Spleen (tissue), 11 donors: ENCODE data around the gene PCID2. TPM values are rescaled to one million over a fixed set of nuclear protein-coding genes. Genes with fewer than 3 reads are reported as not detected.
A peak's percentile ranks its signal among the peaks of the same experiment; 100 is the strongest.

ENCODE experiments used
- DNase-seq: peaks from one replicate; pipeline ENCODE4 v3.0.0-alpha.2; 2020
- H3K27ac ChIP-seq, 8 donors: fragments of 200-600 bp; sonication (generic) in 7 of 8; 1 replicate in 4 of 8; 2 replicates in 4 of 8; pipeline versions ENCODE4 v1.5.0 to v1.8.0; 2016 to 2021; ENCODE audit warnings: inconsistent platforms in 4 of 8, mild to moderate bottlenecking in 4 of 8, moderate library complexity in 1 of 8
- H3K27me3 ChIP-seq, 7 donors: fragments of 200-600 bp; sonication (generic) in 6 of 7; replicated peaks in 1 of 7; 1 replicate in 4 of 7; 2 replicates in 3 of 7; pipeline versions ENCODE4 v1.5.0 to v1.8.0; 2016 to 2021; ENCODE audit warnings: inconsistent platforms in 3 of 7, mild to moderate bottlenecking in 1 of 7
- H3K36me3 ChIP-seq, 6 donors: fragments of 200-600 bp; sonication (generic) in 5 of 6; 1 replicate in 4 of 6; 2 replicates in 2 of 6; pipeline versions ENCODE4 v1.5.0 to v1.8.0; 2016 to 2021; ENCODE audit warnings: inconsistent platforms in 2 of 6
- H3K4me1 ChIP-seq, 6 donors: fragments of 200-600 bp; sonication (generic) in 5 of 6; 1 replicate in 3 of 6; 2 replicates in 3 of 6; pipeline versions ENCODE4 v1.5.0 to v1.8.0; 2016 to 2021; ENCODE audit warnings: inconsistent platforms in 3 of 6
- H3K4me3 ChIP-seq, 8 donors: fragments of 200-600 bp; sonication (generic) in 7 of 8; 1 replicate in 4 of 8; 2 replicates in 4 of 8; pipeline versions ENCODE4 v1.5.0 to v1.8.0; 2016 to 2021; ENCODE audit warnings: inconsistent platforms in 4 of 8, mild to moderate bottlenecking in 4 of 8, moderate library complexity in 2 of 8
- H3K9me3 ChIP-seq, 8 donors: fragments of 200-600 bp; sonication (generic) in 7 of 8; 1 replicate in 4 of 8; 2 replicates in 4 of 8; pipeline versions ENCODE4 v1.5.0 to v1.8.0; 2016 to 2021; ENCODE audit warnings: inconsistent platforms in 4 of 8
- CTCF ChIP-seq, 11 experiments: fragments of 200-600 bp in 7 of 11; fragments of 450-650 bp in 4 of 11; sonication (generic) in 4 of 11; IDR thresholded peaks in 8 of 11; conservative IDR thresholded peaks in 3 of 11; 1 replicate in 7 of 11; 2 replicates in 4 of 11; pipeline versions ENCODE4 v1.4.0 to v1.8.0; 2016 to 2021; ENCODE audit warnings: antibody characterized with exemption in 11 of 11, inconsistent platforms in 4 of 11, mild to moderate bottlenecking in 1 of 11
- POLR2A ChIP-seq, 3 donors: fragments of 450-650 bp; IDR thresholded peaks; one replicate each; pipeline ENCODE4 v1.5.1; 2017; ENCODE audit warnings: antibody characterized with exemption in 3 of 3, mild to moderate bottlenecking in 1 of 3
- POLR2AphosphoS5 ChIP-seq, 3 donors: sonication (generic); formaldehyde crosslinking; IDR thresholded peaks; one replicate each; pipeline ENCODE4 v1.5.1; 2017; ENCODE audit warnings: antibody characterized with exemption in 3 of 3
- WGBS, 5 donors: extraction: QIAGEN DNeasy Blood & Tissue Kit in 3 of 5; methylation state at CpG; one replicate each; pipeline versions ENCODE4 v1.1.5 to v1.1.7; 2013 to 2018; 5-methylcytosine and 5-hydroxymethylcytosine counted together
- intact Hi-C: fragments of 100-400 bp; cut with DNase I; formaldehyde crosslinking; loops from one replicate; pipeline ENCODE4 v1.15.0; 2023; ENCODE audit warnings: low total_unique reads
- polyA plus RNA-seq, 3 donors: library from polyadenylated mRNA; stranded (reverse); fragments of 200-250 nt; gene quantifications; one replicate each; pipeline ENCODE4 v1.2.1, GENCODE V29; 2013
- small RNA-seq, 4 donors: library from RNA; depleted of rRNA; stranded (forward); fragments of <200 nt; gene quantifications; one replicate each; pipeline ENCODE3, GENCODE V24; 2016
- total RNA-seq, 7 donors: library from RNA; depleted of rRNA in 3 of 7; stranded (reverse); fragments of >200 nt in 3 of 7; fragmentation: NEBNext Ultra II Directional in 4 of 7; extraction: Animal tissue kit (Norgen Biotek cat#: 25700) in 4 of 7; gene quantifications; one replicate each; pipeline versions ENCODE4 v1.1.0 to v1.2.1, GENCODE V29; 2016 to 2021
- donor health status: healthy with polysubstance abuse.
- donor health status: DM: no; HTN: no; CAD: no; lungs with moderate emphysema.
- donor health status: DM: no; HTN: no; CAD: no.
- donor health status: Bipolar disorder and iron deficiency.
- donor health status: healthy.
- donor health status: DM: no; HTN: no; CAD: no.
- donor health status: DM: yes; HTN: yes; CAD: no.

Gene PCID2
- total and polyA plus RNA-seq, 10 donors, result 34.3 to 71.0 (median 45.1) TPM

DNA sequence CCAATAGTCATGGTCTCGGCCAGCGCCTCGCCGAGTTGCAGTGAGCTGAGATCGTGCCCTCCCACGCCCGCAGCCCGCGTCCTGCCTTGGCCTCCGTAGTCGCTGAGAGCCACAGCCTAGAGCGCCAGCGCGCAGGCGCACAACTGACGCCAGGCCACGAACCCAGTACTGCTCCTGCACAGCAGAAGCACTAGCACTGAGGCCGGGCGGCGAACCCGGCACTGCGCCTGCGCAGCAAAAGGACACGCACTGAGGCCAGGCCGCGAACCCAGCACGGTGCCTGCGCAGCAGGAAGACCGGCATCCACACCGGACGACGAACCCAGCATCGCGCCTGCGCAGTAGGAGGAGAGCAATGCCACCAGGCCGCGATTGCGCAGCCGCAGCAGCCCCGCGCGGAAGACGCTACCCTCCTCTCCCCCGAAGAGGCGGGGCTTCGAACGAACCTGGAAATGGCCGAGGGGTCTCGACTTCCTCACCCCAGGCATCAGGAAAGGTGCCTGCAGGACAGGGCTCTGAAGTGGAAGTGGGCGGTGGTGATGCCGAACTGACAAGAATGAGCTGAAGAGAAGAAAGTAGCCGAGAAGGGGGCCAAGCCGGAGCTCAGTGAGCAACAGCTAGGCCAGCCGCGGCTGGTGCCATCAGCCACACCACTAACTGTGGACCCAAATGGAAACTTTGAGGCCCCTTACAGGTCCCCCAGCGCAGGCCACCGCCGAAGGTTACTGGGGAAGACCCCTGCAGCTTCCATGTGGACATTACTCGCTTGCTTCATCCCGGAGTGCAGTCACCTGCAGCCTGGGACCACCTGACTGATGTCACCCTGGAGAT is 78.3 kb downstream of the PCID2 start:
- 35 to 54% (median 40%) methylated on average over 43 to 60 of the region's 60 CpGs for WGBS, 5 donors
- H3K4me3 ChIP-seq, result peak overlapping the region in 5 of 8 donors; percentile 4 to 55 (median 13)

DNA sequence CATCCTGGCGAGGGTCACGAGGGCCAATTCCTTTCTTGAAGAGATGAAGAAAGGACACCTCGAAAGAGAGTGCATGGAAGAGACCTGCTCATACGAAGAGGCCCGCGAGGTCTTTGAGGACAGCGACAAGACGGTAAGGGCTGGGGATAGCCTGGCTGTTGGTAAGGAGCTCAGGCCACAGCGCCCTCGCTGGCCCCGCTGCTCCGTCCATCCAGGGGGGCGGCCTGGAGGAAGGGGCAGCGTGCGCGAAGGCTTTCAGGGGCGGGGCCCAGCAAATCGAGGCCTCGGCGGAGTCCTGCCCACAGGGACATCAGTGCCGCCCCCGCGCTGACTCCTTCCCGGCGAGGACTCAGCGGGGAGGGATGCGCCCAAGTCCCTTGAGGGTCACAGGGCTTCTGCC is 79.0 kb downstream of the PCID2 start:
- peak; percentile 59 for DNase-seq
- Histone ChIP-seq H3K9me3 (no peaks in the 10 kb centered on the region), H3K4me3 (peak overlapping the region in 5 of 8 donors; percentile 4 to 55 (median 13)), H3K4me1 (peaks cover 0 to 10% (median 4%) of the 10 kb centered on the region in 6 donors), H3K36me3 (no peaks in the 10 kb centered on the region), H3K27me3 (peaks cover 0 to 48% (median 0%) of the 10 kb centered on the region in 7 donors), H3K27ac (peak overlapping the region in 1 of 8 donors; percentile 4)
- TF ChIP-seq POLR2AphosphoS5 (IDR thresholded peaks at IDR 0.05) (no peak), POLR2A (IDR thresholded peaks at IDR 0.05) (no peak), CTCF (IDR thresholded peaks at IDR 0.05 in 8 of 11, conservative IDR thresholded peaks at IDR 0.05 in 3 of 11) (no peak)
- intact Hi-C loops, result no loop called here
- WGBS, 5 donors, result 67 to 69% (median 68%) methylated on average over 15 to 27 of the region's 27 CpGs

More for the DNA sequence above, 78.3 kb downstream of the PCID2 start:
- Histone ChIP-seq H3K27ac (peak overlapping the region in 1 of 8 donors; percentile 4), H3K4me1 (peaks cover 0 to 10% (median 4%) of the 10 kb centered on the region in 6 donors), H3K36me3 (no peaks in the 10 kb centered on the region), H3K27me3 (peaks cover 0 to 48% (median 0%) of the 10 kb centered on the region in 7 donors), H3K9me3 (no peaks in the 10 kb centered on the region)
- intact Hi-C loops, result no loop called here
- no peak for TF ChIP-seq CTCF (IDR thresholded peaks at IDR 0.05 in 8 of 11, conservative IDR thresholded peaks at IDR 0.05 in 3 of 11)
- peak in 2 of 3 donors; percentile 30 to 54 for TF ChIP-seq POLR2AphosphoS5 (IDR thresholded peaks at IDR 0.05)
- DNase-seq, result peak; percentile 72

Small RNA genes within 50 kb of the gene (small RNA-seq; reads per million reads assigned to genes)
- gene AL137002.1, result 0 reads per million in 4 donors

Other genes with a start within 250 kb of the PCID2 start
- gene MCF2L, start 239.5 kb downstream of the PCID2 start, total RNA-seq, result 10 to 100 TPM in 6 of 7 donors, 1 to 10 TPM in 1; 6.6 to 21.4 (median 16.5) TPM
- 1 to 10 TPM; 4.3 to 9.0 (median 4.7) TPM for gene MCF2L, start 239.5 kb downstream of the PCID2 start, polyA plus RNA-seq
- not detected for gene F7, start 102.9 kb downstream of the PCID2 start, total RNA-seq
- under 1 TPM in 1 of 3 donors, not detected in 2; 0.03 TPM for gene F7, start 102.9 kb downstream of the PCID2 start, polyA plus RNA-seq
- 1 to 10 TPM; 1.6 to 6.4 (median 3.0) TPM for gene F10, start 85.9 kb downstream of the PCID2 start, total RNA-seq
- 1 to 10 TPM; 1.8 to 4.2 (median 2.0) TPM for gene F10, start 85.9 kb downstream of the PCID2 start, polyA plus RNA-seq
- not detected for gene PROZ, start 50.0 kb downstream of the PCID2 start, total RNA-seq
- gene PROZ, start 50.0 kb downstream of the PCID2 start, polyA plus RNA-seq, result under 1 TPM in 1 of 3 donors, not detected in 2; 0.11 TPM
- gene CUL4A, start 944 bp upstream of the PCID2 start, total RNA-seq, result 10 to 100 TPM; 54.8 to 99.3 (median 70.1) TPM
- 10 to 100 TPM; 24.4 to 35.6 (median 34.7) TPM for gene CUL4A, start 944 bp upstream of the PCID2 start, polyA plus RNA-seq
- 100 to 1,000 TPM; 114 to 210 (median 154) TPM for gene LAMP1, start 88.6 kb upstream of the PCID2 start, total RNA-seq
- 10 to 100 TPM; 27.0 to 64.5 (median 41.7) TPM for gene LAMP1, start 88.6 kb upstream of the PCID2 start, polyA plus RNA-seq
- 10 to 100 TPM in 1 of 7 donors, 1 to 10 TPM in 6; 4.0 to 10.5 (median 6.1) TPM for gene GRTP1, start 155.5 kb upstream of the PCID2 start, total RNA-seq
- gene GRTP1, start 155.5 kb upstream of the PCID2 start, polyA plus RNA-seq, result 1 to 10 TPM; 2.0 to 5.5 (median 2.3) TPM
- 1 to 10 TPM in 6 of 7 donors, under 1 TPM in 1; 0.74 to 4.3 (median 2.0) TPM for gene ADPRHL1, start 244.8 kb upstream of the PCID2 start, total RNA-seq
- 1 to 10 TPM in 1 of 3 donors, under 1 TPM in 2; 0.52 to 1.1 (median 0.68) TPM for gene ADPRHL1, start 244.8 kb upstream of the PCID2 start, polyA plus RNA-seq